HFF-Myc (cell line): Measurements from ENCODE around the gene TSSC4.

Experiments used
- DNase-seq: peaks from one replicate; pipeline ENCODE4 v3.0.0-alpha.2; 2011; ENCODE audit warnings: low read depth; ENCODE audit errors: extremely low read depth
- H3K4me3 ChIP-seq: replicated peaks from 2 replicates; pipeline ENCODE4 v1.5.1; 2011; ENCODE audit warnings: low read depth, mild to moderate bottlenecking, control low read depth, low read length
- TF ChIP-seq, protein P1 (sequence below): IDR thresholded peaks from 2 replicates; pipeline ENCODE4 v1.5.1; 2012; ENCODE audit warnings: mild to moderate bottlenecking, low read depth, low read length, control low read depth; ENCODE audit errors: missing control alignments

TSSC4 gene

GRCh38 chr11:2382129-2382517 lies 18.4 kb upstream of the TSSC4 start:
- no peak for DNase-seq
- no peak overlapping the region for H3K4me3 ChIP-seq
- TF ChIP-seq, protein P1, sequence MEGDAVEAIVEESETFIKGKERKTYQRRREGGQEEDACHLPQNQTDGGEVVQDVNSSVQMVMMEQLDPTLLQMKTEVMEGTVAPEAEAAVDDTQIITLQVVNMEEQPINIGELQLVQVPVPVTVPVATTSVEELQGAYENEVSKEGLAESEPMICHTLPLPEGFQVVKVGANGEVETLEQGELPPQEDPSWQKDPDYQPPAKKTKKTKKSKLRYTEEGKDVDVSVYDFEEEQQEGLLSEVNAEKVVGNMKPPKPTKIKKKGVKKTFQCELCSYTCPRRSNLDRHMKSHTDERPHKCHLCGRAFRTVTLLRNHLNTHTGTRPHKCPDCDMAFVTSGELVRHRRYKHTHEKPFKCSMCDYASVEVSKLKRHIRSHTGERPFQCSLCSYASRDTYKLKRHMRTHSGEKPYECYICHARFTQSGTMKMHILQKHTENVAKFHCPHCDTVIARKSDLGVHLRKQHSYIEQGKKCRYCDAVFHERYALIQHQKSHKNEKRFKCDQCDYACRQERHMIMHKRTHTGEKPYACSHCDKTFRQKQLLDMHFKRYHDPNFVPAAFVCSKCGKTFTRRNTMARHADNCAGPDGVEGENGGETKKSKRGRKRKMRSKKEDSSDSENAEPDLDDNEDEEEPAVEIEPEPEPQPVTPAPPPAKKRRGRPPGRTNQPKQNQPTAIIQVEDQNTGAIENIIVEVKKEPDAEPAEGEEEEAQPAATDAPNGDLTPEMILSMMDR = no peak

DNA sequence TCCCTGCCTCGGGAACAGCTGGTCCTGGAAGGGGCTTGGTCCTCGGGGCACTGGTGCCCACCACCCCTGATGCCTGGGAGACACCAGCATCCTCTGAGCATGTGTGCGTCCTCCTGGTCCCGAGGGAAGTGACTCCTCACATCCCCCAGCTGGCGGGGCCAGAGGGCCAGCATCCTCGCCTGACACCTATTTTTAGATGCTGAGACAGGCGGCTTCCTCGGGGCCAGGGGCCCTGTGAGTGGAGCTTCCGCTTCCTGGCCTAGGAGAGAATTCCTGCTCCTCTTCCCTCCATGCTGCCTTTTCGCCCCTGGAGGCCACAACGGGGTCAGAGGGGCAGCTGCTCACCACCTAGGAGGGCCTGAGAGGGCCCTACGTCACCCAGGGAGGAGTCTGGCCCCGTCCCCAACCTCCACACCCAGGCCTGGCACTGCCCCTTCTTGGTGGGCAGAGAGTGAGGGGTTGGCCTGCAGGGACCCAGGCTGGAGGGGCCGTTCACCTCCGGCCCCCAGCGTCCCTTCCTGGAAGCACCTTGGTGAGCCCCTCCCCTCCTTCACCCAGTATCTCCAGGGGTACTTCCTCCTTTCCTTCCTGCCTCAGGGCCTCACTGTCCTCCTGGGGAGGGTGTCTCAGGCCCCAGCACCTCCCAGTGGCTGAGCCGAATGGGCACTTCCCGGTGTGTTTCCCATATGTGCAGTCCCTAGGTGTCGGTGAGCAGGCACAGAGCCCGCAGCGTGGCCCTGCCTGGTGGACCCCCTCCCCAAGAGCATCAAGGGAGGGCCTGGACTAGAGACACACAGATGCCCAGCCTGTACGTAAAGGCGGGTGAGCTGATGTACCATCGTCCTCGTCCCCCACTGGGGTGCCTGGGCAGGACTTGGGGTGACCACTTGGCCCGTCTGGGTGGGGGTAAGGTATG lies 17.4 kb upstream of the TSSC4 start:
- H3K4me3 ChIP-seq = no peak overlapping the region

DNA sequence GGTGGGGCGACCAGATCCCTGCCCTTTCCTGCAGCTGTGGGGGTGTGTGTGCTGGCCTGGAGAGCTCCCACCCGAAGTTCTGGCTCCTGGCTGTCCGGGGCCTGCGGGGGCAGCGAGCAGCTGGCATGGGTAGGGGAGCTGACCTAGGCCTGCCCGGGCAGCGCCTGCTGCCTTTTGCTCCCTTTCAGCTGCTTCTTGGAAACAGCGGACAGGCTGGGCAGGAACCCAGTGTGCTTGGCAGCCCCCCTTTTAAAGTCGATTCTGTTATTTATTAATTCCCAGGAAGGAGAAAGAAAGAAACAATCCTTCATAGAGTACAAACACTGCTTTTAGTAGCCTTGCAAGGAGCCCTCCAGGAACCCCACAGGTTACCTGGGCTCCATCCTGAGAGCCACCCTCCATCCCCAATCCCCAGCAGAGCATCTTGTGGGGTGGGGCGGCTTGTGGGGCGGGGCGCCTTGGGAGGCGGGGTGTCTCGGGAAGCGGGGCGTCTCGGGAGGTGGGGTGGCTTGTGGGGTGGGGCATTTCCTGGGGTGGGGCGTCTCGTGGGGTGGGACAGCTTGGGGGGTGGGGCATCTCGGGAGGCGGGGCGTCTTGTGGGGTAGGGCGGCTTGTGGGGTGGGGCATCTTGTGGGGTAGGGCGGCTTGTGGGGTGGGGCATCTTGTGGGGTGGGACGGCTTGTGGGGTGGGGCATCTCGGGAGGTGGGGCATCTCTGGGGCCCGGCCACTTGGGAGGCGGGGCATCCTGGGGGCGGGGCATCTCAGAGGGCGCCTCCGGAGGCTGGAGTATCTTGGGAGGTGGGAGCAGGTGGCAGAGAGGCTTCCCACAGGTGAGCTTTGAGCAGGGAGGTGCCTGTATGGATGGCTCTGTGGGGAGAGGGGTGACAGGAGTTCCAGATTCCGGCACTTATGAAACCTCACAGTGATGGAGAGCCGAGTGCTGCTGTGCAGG lies 16.4 kb upstream of the TSSC4 start:
- no peak overlapping the region for H3K4me3 ChIP-seq
- no peak for DNase-seq
- TF ChIP-seq, protein P1 = no peak

More for the DNA sequence above, 17.4 kb upstream of the TSSC4 start:
- TF ChIP-seq, protein P1 = no peak
- DNase-seq = no peak

DNA sequence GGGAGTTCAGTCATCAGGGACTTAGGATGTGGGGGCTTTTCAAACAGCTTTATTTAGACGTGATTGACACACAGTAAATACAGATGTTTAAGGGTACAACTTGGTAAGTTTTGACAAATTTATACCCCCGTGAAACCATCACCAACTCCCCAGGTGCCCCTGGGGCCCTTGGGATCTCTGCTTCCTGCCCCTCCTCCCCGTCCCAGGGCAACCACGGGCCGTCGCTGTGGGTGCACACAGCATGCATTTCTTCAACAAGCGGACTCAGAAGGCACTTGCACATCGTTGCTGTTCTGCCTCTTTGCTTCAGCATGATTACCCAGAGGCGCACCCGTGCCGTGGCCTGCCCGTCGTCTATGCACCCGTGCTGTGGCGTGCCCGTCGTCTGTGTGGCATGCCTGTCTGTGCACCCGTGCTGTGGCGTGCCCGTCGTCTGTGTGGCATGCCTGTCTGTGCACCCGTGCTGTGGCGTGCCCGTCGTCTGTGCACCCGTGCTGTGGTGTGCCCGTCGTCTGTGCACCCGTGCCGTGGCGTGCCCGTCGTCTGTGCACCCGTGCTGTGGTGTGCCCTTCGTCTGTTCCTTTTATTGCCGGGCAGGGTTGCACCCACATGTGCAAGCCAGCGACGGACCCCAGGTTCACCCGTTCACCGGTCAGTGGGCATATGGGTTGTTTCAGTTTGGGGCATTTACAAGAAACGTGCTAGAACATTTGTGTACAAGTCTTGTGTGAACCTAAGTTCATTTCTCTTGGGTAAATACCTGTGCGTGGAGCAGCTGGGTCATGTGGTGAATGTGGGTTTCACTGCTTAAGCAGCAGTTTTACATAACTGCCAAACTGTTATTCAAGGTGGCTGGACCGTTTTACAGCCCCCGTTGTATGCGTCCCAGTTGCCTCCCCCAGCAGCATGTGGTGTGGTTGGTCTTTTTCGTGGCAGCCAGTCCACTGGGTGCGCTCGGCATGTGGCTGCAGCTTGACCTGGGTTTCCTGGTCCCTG lies 15.1 kb upstream of the TSSC4 start:
- H3K4me3 ChIP-seq = no peak overlapping the region
- DNase-seq = no peak
- TF ChIP-seq, protein P1 = no peak

DNA sequence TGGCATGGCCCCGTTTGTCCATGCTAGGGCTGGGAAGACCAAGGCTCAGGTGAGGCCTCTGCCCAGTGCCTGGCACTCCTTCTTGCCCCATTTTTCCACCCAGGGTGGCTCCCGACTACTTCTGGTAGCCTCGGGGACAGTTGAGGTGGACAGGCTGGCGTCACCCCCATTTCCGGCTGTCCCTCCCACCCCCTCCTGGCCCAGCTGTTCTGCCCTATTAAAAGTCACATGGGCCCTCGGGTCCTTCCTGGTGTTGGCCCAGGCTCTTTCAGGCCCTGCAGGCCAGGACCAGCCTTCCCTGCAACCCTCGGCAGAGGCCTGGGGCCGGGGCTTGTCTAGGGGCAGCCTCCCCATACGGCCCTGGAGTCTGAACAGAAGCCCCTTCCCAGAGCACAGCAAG lies 14.0 kb upstream of the TSSC4 start:
- no peak for DNase-seq
- no peak overlapping the region for H3K4me3 ChIP-seq

More for the DNA sequence above, 14.0 kb upstream of the TSSC4 start:
- TF ChIP-seq, protein P1 = no peak
